Measurements from ENCODE around the gene SVOPL. TPM values are rescaled to one million over a fixed set of nuclear protein-coding genes. Genes with fewer than 3 reads are reported as not detected.

The SVOPL gene
- total RNA-seq, 1 experiment from 2014 or later = not detected

- Histone ChIP-seq H3K36me3 (no peaks in the 10 kb centered on the region), H3K9me3 (replicated peaks) (no peaks in the 10 kb centered on the region), H3K4me1 (replicated peaks) (no peaks in the 10 kb centered on the region), H3K4me3 (no peak overlapping the region), H3K27me3 (replicated peaks) (no peaks in the 10 kb centered on the region), H3K27ac (no peak overlapping the region)
- no peak for DNase-seq (ENCODE audit: low read depth in 1 of 2, low spot score in 2 of 2)
These were observed 74.3 kb downstream of the SVOPL start for GRCh38 chr7:138626846-138627245.

- DNase-seq (ENCODE audit: low read depth in 1 of 2, low spot score in 2 of 2) = no peak
- no peak overlapping the region for H3K4me3 ChIP-seq
- no peaks in the 10 kb centered on the region for H3K4me1 ChIP-seq (replicated peaks)
- H3K9me3 ChIP-seq (replicated peaks) = no peaks in the 10 kb centered on the region
- no peaks in the 10 kb centered on the region for H3K27me3 ChIP-seq (replicated peaks)
- H3K27ac ChIP-seq = no peak overlapping the region
- no peaks in the 10 kb centered on the region for H3K36me3 ChIP-seq
These were observed 75.3 kb downstream of the SVOPL start for GRCh38 chr7:138625849-138626230.

GRCh38 chr7:138625084-138625848 lies 75.9 kb downstream of the SVOPL start:
- Histone ChIP-seq H3K4me1 (replicated peaks) (no peaks in the 10 kb centered on the region), H3K36me3 (no peaks in the 10 kb centered on the region), H3K27ac (no peak overlapping the region), H3K4me3 (no peak overlapping the region), H3K27me3 (replicated peaks) (no peaks in the 10 kb centered on the region), H3K9me3 (replicated peaks) (no peaks in the 10 kb centered on the region)
- no peak for DNase-seq (ENCODE audit: low read depth in 1 of 2, low spot score in 2 of 2)

- H3K27me3 ChIP-seq (replicated peaks) = no peaks in the 10 kb centered on the region
- H3K4me3 ChIP-seq = no peak overlapping the region
- no peaks in the 10 kb centered on the region for H3K36me3 ChIP-seq
- no peak overlapping the region for H3K27ac ChIP-seq
- no peaks in the 10 kb centered on the region for H3K4me1 ChIP-seq (replicated peaks)
- H3K9me3 ChIP-seq (replicated peaks) = no peaks in the 10 kb centered on the region
- DNase-seq (ENCODE audit: low read depth in 1 of 2, low spot score in 2 of 2) = no peak
These were observed 78.3 kb downstream of the SVOPL start for GRCh38 chr7:138622841-138623240.

- Histone ChIP-seq H3K36me3 (no peaks in the 10 kb centered on the region), H3K9me3 (replicated peaks) (no peaks in the 10 kb centered on the region), H3K4me1 (replicated peaks) (no peaks in the 10 kb centered on the region), H3K27ac (no peak overlapping the region), H3K4me3 (no peak overlapping the region), H3K27me3 (replicated peaks) (no peaks in the 10 kb centered on the region)
- no peak for DNase-seq (ENCODE audit: low read depth in 1 of 2, low spot score in 2 of 2)
These were observed 82.2 kb downstream of the SVOPL start for GRCh38 chr7:138618933-138619332.

GRCh38 chr7:138618506-138618905 lies 82.7 kb downstream of the SVOPL start:
- no peaks in the 10 kb centered on the region for H3K36me3 ChIP-seq
- H3K9me3 ChIP-seq (replicated peaks) = no peaks in the 10 kb centered on the region
- no peak overlapping the region for H3K4me3 ChIP-seq
- no peaks in the 10 kb centered on the region for H3K4me1 ChIP-seq (replicated peaks)
- no peak overlapping the region for H3K27ac ChIP-seq
- H3K27me3 ChIP-seq (replicated peaks) = no peaks in the 10 kb centered on the region
- DNase-seq (ENCODE audit: low read depth in 1 of 2, low spot score in 2 of 2) = no peak

- no peak for DNase-seq (ENCODE audit: low read depth in 1 of 2, low spot score in 2 of 2)
- Histone ChIP-seq H3K36me3 (no peaks in the 10 kb centered on the region), H3K4me1 (replicated peaks) (no peaks in the 10 kb centered on the region), H3K27me3 (replicated peaks) (no peaks in the 10 kb centered on the region), H3K9me3 (replicated peaks) (no peaks in the 10 kb centered on the region), H3K27ac (no peak overlapping the region), H3K4me3 (no peak overlapping the region)
These were observed 85.1 kb downstream of the SVOPL start for GRCh38 chr7:138616085-138616484.

GRCh38 chr7:138613630-138614029 lies 87.5 kb downstream of the SVOPL start:
- no peak for DNase-seq (ENCODE audit: low read depth in 1 of 2, low spot score in 2 of 2)
- no peaks in the 10 kb centered on the region for H3K36me3 ChIP-seq
- no peak overlapping the region for H3K27ac ChIP-seq

GRCh38 chr7:138610671-138611170 lies 90.4 kb downstream of the SVOPL start:
- Histone ChIP-seq H3K4me3 (no peak overlapping the region), H3K4me1 (replicated peaks) (no peaks in the 10 kb centered on the region), H3K36me3 (no peaks in the 10 kb centered on the region), H3K27ac (no peak overlapping the region), H3K27me3 (replicated peaks) (no peaks in the 10 kb centered on the region), H3K9me3 (replicated peaks) (no peaks in the 10 kb centered on the region)
- DNase-seq (ENCODE audit: low read depth in 1 of 2, low spot score in 2 of 2) = no peak

More at GRCh38 chr7:138613630-138614029, 87.5 kb downstream of the SVOPL start:
- no peaks in the 10 kb centered on the region for H3K9me3 ChIP-seq (replicated peaks)
- no peaks in the 10 kb centered on the region for H3K4me1 ChIP-seq (replicated peaks)
- H3K4me3 ChIP-seq = no peak overlapping the region
- no peaks in the 10 kb centered on the region for H3K27me3 ChIP-seq (replicated peaks)

GRCh38 chr7:138608275-138608674 lies 92.9 kb downstream of the SVOPL start:
- no peaks in the 10 kb centered on the region for H3K36me3 ChIP-seq
- H3K9me3 ChIP-seq (replicated peaks) = no peaks in the 10 kb centered on the region
- no peak overlapping the region for H3K27ac ChIP-seq
- no peak for DNase-seq (ENCODE audit: low read depth in 1 of 2, low spot score in 2 of 2)
- no peaks in the 10 kb centered on the region for H3K27me3 ChIP-seq (replicated peaks)
- no peak overlapping the region for H3K4me3 ChIP-seq
- no peaks in the 10 kb centered on the region for H3K4me1 ChIP-seq (replicated peaks)

- no peak overlapping the region for H3K27ac ChIP-seq
- H3K4me1 ChIP-seq (replicated peaks) = no peaks in the 10 kb centered on the region
- no peaks in the 10 kb centered on the region for H3K9me3 ChIP-seq (replicated peaks)
- no peaks in the 10 kb centered on the region for H3K27me3 ChIP-seq (replicated peaks)
- H3K4me3 ChIP-seq = no peak overlapping the region
- no peak for DNase-seq (ENCODE audit: low read depth in 1 of 2, low spot score in 2 of 2)
- H3K36me3 ChIP-seq = no peaks in the 10 kb centered on the region
These were observed 93.7 kb downstream of the SVOPL start for GRCh38 chr7:138607216-138608126.

- no peaks in the 10 kb centered on the region for H3K4me1 ChIP-seq (replicated peaks)
- no peaks in the 10 kb centered on the region for H3K36me3 ChIP-seq
- no peak for DNase-seq (ENCODE audit: low read depth in 1 of 2, low spot score in 2 of 2)
- no peaks in the 10 kb centered on the region for H3K27me3 ChIP-seq (replicated peaks)
- H3K27ac ChIP-seq = no peak overlapping the region
- H3K4me3 ChIP-seq = no peak overlapping the region
- H3K9me3 ChIP-seq (replicated peaks) = no peaks in the 10 kb centered on the region
These were observed 94.9 kb downstream of the SVOPL start for GRCh38 chr7:138606236-138606635.

- no peak for DNase-seq (ENCODE audit: low read depth in 1 of 2, low spot score in 2 of 2)
- H3K4me3 ChIP-seq = no peak overlapping the region
- H3K27ac ChIP-seq = no peak overlapping the region
- no peaks in the 10 kb centered on the region for H3K9me3 ChIP-seq (replicated peaks)
- H3K27me3 ChIP-seq (replicated peaks) = no peaks in the 10 kb centered on the region
- no peaks in the 10 kb centered on the region for H3K36me3 ChIP-seq
- H3K4me1 ChIP-seq (replicated peaks) = no peaks in the 10 kb centered on the region
These were observed 97.4 kb downstream of the SVOPL start for GRCh38 chr7:138603549-138604318.

Data from SJSA1 (cell line).